Activated CD8-positive, alpha-beta memory T cell treated with anti-CD3 and anti-CD28 coated beads, Interleukin-2, amount 50 U/mL, for 24 hours (primary cell): ENCODE results near the gene PEX7.
"Not testable (repeated sequence)": the region's sequence is repeated elsewhere in the genome, so short reads cannot be mapped to it uniquely, and the experiment has no call there.

Experiments used
- DNase-seq: peaks from one replicate; pipeline ENCODE4 v3.0.0-alpha.2; 2020; ENCODE audit errors: extremely low read depth

PEX7 gene

DNA sequence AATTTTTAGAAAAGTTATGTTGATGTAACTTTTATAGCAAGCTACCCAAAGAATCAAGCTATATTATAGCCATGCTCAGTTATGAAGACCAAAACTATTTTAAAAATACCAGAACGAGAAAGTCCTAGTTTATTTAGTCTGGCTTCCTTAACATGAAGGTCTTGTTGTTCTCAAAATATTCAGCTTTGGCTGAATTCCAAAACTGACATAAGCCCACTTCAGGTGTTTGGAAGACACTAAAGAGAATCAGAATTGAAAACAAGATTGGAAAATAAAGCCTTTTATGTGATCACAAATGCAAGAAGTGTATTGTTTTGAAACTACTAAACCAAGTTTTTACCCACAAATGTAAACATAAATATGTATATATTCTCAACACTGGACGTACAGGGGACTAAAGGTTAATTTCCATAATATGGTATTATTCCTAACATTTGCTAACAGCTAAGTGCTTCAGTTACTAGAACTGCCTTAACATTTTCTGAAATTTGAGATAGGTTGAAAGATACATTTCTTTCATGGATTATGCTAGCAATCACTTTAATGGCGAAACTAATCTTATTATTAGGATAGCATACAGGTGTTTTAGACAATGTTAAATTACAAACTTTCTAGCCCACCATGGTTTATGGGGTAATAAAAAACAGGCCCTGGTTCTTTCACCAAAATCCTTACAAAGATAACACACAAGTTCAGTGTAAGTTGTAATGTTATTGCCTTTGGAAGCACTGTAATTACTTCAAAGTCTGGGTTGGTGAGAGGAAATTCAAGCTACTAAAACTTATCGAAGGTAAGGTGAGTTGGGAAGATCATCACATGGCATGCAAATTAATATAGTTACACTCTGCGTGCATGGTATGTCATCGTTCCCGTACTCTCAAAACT lies 31.7 kb upstream of the PEX7 start:
- DNase-seq: no peak

DNA sequence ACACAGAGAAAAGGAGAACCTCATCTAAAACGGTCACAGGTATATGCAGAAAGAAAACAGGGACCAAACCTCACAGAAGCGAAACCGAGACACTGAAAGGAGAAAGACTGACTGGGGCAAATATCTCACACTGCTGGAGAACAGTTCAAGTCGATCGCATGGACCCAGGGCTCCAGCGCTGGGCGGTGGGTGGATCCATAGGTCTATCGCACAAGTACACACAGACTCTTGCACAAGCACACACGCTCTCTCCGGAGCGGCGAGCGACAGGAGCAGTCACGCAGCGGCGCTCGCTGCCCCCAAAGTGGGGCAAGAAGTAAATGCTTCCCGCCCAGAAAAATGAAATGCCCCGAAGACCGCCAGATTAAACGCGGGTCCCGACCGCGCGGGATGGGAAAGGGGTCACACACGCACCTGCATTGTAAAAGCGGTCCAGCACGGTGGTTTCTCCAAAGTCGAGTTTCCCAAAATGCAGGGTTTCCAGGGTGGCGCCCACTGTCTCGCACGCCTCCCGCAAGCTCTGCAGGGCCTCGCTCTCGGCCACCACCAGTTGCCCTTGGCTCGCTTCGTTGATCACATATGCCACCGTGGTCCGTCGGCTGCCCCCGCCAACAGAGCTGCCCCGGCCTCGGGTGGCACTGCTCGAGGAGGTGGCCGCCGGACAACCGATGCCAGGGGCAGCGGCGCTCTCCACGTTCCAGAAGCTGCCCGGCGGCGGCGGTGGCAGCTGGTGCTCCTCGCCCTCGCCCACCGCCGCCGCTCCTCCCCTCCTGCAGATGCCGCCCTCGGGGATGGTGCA lies 30.9 kb upstream of the PEX7 start:
- no peak for DNase-seq

DNA sequence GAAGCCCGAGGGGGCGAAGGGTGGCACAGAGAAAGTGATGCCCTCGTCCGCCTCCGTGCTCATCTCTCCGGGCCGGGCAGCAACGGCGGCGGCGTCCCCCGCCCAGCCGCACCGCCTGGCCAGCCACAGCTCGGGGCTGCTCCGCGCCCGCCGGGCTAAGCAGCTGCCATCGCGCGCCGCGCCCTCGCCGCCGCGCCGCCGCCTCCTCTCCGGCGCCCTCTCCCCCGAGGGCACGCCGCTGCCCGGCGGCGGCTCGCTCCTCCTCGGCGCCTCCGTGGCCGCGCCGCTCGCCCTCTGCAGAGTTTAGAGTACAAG lies 30.3 kb upstream of the PEX7 start:
- no peak for DNase-seq

DNA sequence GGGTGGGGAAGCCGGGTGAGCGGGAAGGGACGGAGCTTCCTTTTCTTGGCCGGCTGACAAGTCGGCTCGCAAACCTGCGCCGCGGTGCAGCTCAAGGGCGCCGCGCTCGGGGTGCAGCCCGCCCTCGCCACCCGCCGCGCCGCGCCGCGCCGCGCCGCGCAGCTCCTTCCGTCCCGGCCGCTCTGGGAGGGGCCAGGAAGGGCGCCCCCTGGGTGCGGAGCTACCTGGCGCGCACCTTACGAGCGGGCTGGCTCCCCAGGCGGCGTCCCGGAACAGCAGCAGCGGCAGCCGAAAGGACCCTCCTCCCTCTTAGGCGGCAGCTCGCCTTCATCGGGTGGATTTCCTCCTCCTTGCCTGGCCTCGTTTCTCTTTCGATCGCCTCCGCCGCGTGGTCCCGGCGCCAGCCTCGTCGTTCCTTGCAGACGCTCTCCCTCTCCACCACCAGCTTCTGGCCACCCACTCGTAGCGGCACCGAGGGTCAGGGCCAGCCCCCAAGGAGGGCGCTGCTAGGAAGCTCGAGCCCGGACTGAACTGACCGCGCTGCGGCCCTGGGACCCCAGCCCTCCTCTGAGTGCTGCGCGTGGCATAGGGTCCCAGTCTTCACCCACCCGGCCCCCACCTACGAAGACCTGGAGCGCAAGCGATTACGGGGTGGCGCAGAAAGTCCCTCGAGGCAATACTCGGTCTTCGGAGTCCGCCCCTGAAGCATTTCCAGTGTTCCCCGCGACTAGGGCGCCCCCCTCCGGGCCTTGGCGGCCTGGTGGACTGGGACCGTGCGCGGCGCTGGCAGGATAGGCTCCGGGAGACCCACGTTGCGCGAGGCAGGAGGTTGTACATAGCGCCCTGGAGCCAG lies 29.8 kb upstream of the PEX7 start, which contains the start of gene MAP3K5:
Gene MAP3K5 (minus strand): TSS at position 68 of the 853 bp plus-strand sequence. CDS start 320 bp downstream, outside the sequence.
- peak; percentile 81 for DNase-seq

DNA sequence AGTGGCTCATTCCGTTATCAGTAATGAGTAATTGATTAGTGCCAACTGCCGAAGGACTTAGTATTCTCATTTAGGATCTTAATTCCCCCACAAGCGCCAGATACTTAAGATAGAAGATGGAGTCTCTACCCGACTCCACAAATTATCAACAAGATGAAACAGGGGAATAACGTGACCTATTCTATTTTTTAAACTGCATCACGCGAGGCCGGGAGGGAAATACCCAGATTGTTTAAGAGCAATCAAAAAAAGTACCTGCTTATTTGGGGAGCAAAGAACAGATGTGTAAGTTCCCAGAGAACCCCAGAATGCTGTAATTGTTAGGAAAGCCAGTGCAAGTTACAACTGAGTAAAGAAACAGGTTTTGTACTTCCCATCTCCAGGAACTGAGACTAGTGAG lies 29.0 kb upstream of the PEX7 start:
- no peak for DNase-seq

DNA sequence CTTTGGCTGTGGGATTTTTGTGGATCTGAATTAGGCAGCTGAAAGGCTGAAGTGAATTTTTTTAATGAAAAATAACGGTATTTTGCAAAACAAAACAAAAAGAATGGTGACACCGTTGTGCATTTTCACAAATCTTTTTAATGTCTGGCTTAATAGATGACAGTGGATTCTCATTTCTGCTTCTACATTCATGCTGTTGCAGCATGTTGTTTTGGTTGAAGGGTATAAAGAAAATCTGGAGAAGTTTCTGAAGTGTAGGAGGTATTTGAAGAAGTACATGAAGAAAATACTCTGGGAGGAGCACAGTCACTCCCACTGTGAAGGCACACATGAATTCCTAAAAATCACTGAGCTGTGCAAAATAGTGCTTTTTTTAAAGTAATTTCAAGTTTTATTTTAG lies 27.0 kb upstream of the PEX7 start:
- no peak for DNase-seq

DNA sequence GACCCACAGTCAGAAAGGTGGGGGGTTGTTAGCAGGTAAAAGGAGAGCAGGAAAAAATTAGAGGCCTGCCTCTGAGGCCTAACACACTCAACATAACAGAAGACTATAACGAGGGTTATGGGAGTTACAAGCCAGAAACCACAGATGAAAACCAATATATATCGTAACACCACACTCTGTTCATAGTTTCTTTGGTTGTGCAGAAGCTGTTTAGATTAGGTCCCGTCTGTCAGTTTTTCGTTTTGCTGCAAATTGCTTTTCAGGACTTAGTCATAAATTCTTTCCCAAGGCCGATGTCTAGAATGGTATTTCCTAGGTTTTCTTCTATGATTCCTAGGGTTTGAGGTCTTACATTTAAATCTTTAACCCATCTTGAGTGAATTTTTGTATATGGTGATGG lies 26.4 kb upstream of the PEX7 start:
- no peak for DNase-seq

DNA sequence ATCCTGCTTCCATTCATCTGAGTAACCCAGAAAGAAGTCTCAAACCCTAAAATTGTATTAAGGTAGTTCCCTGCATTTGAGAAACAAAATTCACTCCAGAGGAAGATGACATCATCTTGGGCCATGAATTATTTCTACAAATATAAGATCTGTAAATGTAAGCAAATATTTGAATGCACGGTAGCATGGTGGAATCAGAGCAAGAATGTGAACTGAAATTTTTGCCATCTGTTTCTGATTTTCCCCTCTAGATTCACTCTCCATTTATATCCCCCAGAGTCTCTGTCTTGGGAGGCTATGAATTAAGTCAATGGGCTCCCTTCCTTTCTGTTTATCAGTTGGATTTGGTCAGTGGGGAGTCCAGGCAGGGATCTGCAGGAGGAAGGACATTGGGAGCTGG lies 24.3 kb upstream of the PEX7 start:
- DNase-seq: no peak

DNA sequence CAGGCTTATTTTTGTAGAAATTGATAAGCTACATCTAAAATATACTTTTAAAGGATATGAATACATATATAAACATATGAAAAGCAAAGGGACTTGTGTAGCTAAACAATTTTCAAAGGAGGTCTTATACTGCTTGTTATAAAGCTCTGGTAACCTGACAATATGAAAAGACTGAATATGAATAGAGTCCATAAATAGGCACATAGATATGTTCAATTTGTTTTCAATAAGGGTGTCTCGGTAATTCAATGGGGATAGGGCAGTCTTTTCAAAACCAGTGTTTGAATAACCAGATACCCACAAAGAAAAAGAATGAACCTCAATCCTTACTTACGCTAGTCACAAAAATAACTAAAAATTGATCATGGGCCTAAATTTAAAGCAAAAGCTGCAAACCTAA lies 20.8 kb upstream of the PEX7 start:
- DNase-seq: no peak

DNA sequence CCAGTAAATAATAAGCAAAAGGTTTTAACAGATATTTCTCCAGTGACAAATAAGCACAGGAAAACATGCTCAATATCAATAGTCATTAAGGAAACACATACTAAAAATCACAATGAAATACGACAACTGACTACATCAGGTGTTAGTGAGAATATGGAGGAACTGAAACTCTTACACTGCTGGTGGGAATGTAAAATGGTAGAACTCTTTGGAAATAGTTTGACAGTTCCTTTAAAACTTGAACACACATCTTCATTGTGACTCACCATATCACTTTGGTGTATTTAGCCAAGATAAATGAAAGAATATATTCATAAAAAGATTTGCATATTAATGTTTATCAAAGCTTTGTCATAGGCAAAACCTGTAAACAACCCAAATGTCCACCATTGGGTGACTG lies 18.8 kb upstream of the PEX7 start:
- no peak for DNase-seq

DNA sequence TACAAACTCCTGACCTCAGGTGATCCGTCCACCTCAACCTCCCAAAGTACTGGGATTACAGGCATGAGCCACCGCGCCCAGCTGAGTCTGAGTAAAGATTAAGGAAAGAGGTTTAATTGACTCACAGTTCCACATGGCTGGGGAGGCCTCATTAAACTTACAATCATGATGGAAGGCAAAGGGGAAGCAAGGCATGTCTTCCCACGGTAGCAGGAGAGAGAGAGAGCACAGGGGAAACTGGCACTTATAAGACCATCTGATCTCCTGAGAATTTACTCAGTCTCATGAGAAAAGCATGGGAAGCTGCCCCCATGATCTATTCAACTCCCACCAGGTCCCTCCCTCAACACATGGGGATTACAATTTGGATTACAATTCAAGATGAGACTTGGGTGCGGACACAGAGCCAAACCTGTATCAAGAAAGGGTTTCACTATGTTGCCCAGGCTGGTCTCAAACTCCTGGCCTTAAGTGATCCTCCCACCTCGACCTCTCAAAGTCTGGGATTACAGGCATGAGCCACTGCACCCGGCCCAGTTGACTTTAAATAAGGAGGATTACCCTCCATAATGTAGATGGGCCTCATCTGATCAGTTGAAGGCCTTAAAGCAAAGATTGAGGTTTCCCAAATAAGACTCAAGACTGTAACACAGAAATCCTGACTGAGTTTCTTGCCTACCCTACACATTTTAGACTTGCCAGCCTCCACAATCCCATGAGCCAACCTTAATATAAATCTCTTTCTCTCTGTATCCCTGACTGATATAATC lies 13.1 kb upstream of the PEX7 start:
- no peak for DNase-seq

DNA sequence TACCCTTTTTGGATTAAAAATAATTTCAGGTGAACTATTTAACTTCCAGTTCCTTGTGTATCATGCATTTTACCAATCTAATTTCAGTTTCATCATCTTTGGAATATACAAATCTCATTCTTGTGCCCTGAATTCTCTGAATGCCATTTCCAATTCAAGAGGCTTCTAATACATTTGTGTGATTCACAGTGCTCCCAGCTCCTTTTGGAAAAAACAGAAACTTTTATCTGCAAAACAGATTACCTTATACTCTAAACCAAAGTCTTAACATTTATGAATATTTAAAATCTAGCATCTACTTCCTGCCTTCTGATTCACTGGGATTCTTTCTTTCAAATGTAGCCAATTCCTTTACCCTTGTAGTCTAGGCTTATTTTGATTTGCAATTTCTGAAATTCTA lies 11.1 kb upstream of the PEX7 start:
- no peak for DNase-seq

DNA sequence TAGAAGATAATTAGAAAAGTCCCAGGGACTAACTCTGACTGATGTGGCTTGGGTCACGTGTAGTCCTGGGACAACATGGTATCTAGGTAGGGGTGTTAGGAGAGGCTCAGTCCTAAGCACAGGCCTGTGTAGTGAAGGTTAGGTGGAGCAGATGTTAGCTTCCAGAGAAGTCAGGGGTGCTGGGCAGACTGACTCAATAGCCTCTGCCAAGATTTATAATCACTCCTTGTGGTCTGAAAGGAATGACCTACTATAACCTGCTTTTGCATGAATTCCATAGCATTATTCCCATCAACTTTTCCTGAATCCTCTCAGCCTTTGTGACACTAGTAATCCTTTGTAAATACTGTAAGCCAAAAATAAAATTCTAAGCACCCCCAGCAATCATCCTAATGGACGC lies 10.2 kb upstream of the PEX7 start:
- DNase-seq: no peak

DNA sequence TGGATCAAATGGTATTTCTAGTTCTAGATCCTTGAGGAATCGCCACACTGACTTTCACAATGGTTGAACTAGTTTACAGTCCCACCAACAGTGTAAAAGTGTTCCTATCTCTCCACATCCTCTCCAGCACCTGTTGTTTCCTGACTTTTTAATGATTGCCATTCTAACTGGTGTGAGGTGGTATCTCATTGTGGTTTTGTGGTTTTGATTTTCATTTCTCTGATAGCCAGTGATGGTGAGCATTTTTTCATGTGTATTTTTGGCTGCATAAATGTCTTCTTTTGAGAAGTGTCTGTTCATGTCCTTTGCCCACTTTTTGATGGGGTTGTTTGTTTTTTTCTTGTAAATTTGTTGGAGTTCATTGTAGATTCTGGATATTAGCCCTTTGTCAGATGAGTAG lies 6.8 kb upstream of the PEX7 start:
- DNase-seq: not testable (repeated sequence)

DNA sequence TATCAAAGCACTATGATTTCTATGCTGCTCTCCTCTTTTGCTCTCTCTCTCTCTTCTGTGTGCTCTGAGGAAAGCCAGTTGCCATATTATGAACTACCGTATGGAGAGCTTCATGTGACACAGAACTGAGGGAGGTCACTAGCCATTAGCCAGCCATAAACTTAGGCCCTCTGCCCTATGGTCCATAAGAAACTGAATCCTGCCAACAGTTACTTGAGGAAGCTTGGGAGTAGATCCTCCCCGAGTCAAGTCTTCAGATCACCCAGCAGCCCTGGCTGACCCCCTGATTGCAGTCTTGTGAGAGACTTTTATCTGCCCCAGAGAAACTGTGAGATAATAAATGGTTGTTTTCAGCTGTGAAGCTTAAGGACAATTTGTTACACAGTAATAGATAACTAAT lies 5.7 kb upstream of the PEX7 start:
- no peak for DNase-seq

DNA sequence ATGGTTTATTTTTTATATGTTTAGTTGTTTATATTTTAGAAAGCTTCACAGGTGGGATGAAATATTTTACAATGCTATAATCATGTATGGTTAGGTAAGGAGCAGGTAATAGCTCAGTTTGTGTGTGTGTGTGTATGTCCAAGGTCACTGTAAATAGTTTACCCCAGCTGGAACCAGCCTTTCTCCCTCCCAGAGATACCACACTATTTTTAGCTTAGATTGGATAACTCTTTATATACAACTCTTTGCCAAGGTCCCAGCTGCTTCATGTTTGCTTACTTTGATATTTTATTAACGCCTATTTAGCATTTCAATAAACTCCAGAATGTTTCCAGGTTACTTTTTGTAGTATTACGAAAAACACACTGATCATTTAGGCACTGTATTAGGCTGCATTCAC lies 1.8 kb upstream of the PEX7 start:
- no peak for DNase-seq

DNA sequence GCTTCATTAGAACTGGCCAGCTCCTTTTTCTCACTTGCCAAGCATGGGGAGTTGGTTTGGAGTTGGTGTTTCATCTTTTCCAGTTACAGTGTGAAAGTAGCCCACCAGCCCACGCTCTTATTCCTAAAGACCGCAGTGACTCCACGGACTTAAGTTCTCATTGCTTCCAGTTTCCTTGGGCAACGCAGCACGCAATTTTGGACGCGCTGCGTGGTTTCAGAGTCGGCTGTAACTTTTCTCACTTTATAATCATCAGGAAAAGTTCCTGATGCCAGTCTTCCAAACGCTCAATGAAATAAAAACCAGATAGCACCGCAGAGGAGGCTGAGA lies 381 bp upstream of the PEX7 start:
- DNase-seq: no peak

DNA sequence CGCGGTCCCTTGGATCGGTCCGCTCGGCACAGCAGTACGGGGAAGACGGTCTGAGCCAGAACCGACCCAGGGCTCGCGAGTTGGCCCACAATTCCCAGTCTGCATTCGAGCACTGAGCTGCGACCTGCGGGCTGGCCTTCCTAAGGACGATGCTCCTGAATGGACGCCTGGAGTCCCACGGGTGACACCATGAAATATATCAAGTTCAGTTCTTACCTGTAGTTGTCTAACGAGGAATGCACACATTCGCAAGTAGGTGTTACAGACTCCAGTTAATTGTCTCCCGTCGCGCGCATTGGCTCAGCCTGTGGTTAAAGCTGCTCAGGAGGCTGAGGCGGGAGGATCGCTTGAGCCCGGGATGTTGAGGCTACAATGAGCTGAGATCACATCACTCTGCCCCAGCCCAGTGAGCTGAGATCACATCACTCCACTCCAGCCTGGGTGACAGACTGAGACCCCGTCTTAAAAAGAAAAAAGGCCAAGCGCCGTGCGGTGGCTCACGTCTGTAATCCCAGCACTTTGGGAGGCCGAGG lies 802 bp downstream of the PEX7 start:
- DNase-seq: no peak

DNA sequence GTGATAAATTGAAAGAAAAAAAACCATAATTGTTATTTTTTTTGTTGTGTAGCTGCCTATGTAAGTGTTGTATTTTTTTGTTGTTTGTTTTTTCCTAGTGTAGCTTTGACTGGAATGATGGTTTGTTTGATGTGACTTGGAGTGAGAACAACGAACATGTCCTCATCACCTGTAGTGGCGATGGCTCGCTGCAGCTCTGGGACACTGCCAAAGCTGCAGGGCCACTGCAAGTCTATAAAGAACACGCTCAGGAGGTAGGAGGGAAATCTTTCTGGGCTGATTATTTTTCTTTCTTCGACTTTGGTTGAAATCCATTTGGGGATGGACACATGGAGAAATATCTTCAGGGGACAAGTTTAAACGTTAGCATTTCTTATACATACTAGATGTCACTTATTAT lies 3.8 kb downstream of the PEX7 start:
- no peak for DNase-seq

DNA sequence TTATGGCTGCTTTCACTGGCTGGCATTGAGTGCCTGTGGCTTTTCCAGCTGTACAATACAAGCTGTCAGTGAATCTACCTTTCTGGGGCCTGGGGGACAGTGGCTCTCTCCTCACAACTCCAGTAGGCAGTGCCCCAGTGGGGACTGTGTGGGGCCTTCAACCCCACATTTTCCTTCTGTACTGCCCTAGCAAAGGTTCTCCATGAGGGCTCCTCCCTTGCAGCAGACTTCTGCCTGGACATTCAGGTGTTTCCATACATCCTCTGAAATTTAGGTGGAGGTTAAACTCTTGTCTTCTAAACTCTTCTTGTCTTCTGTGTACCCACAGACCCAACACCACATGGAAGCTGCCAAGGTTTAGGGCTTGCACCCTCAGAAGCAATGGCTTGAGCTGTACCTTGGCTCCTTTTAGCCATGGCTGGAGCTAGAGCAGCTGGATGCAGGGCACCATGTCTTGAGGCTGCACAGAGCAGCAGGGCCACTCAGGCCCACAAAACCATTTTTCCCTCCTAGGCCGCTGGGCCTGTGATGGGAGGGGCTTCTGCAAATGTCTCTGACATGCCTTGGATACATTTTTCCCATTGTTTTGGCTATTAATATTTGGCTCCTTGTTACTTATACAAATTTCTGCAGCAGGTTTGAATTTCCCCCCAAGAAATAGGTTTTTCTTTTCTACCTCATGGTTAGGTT lies 9.6 kb downstream of the PEX7 start:
- no peak for DNase-seq
